AG08396 (cell line): ENCODE measurements around the gene MYCBP.

Source experiments
- DNase-seq: peaks from one replicate; pipeline ENCODE4 v3.0.0; 2012; ENCODE audit warnings: low spot score, mixed read lengths

MYCBP gene

GRCh38 chr1:38820860-38821259 is 52.3 kb downstream of the MYCBP start:
- DNase-seq: no peak

GRCh38 chr1:38819516-38819915 is 53.6 kb downstream of the MYCBP start:
- DNase-seq: no peak

- DNase-seq: no peak
These were observed 54.1 kb downstream of the MYCBP start for GRCh38 chr1:38819040-38819439.

- DNase-seq: peak; percentile 78
These were observed 54.8 kb downstream of the MYCBP start for GRCh38 chr1:38818175-38818976.

- DNase-seq: no peak
These were observed 55.6 kb downstream of the MYCBP start for GRCh38 chr1:38817267-38818174.

- no peak for DNase-seq
These were observed 57.1 kb downstream of the MYCBP start for GRCh38 chr1:38815903-38816627.

GRCh38 chr1:38814984-38815464 is 58.1 kb downstream of the MYCBP start:
- DNase-seq: no peak

- DNase-seq: no peak
These were observed 58.6 kb downstream of the MYCBP start for GRCh38 chr1:38814444-38814983.

- no peak for DNase-seq
These were observed 60.2 kb downstream of the MYCBP start for GRCh38 chr1:38812981-38813380.
